HS-27A (cell line): Measurements from ENCODE around the gene PROZ.

ENCODE experiments used
- DNase-seq: peaks from one replicate; pipeline ENCODE4 v3.0.0-alpha.2; 2012; ENCODE audit warnings: low read depth, missing footprints

Gene PROZ

GRCh38 chr13:113120300-113121182, 37.9 kb upstream of the PROZ start:
- no peak for DNase-seq

GRCh38 chr13:113121183-113121927, 37.1 kb upstream of the PROZ start:
- DNase-seq, result no peak

GRCh38 chr13:113121928-113122471, 36.4 kb upstream of the PROZ start:
- DNase-seq, result no peak

GRCh38 chr13:113122550-113123225, 35.8 kb upstream of the PROZ start, which contains the start of gene F10:
TSS of gene F10 (plus strand) at chr13:113122799. CDS start at chr13:113122856, 57 bp downstream.
- no peak for DNase-seq

GRCh38 chr13:113123226-113124201, 34.9 kb upstream of the PROZ start:
- no peak for DNase-seq

- no peak for DNase-seq
Measured at GRCh38 chr13:113124211-113124970, 34.1 kb upstream of the PROZ start.

- no peak for DNase-seq
Measured at GRCh38 chr13:113125506-113126264, 32.8 kb upstream of the PROZ start.

GRCh38 chr13:113126265-113127150, 31.9 kb upstream of the PROZ start:
- no peak for DNase-seq

GRCh38 chr13:113129480-113129879, 29.0 kb upstream of the PROZ start:
- no peak for DNase-seq

GRCh38 chr13:113129921-113130750, 28.3 kb upstream of the PROZ start:
- DNase-seq, result no peak

- DNase-seq, result no peak
Measured at GRCh38 chr13:113135281-113135760, 23.1 kb upstream of the PROZ start.

GRCh38 chr13:113137691-113138298, 20.7 kb upstream of the PROZ start:
- DNase-seq, result no peak

GRCh38 chr13:113138792-113139551, 19.5 kb upstream of the PROZ start:
- DNase-seq, result no peak

- no peak for DNase-seq
Measured at GRCh38 chr13:113139577-113139976, 18.9 kb upstream of the PROZ start.

- DNase-seq, result no peak
Measured at GRCh38 chr13:113140677-113141600, 17.5 kb upstream of the PROZ start.
